ENCODE results near the gene CCDC85B. TPM values are rescaled to one million over a fixed set of nuclear protein-coding genes. Genes with fewer than 3 reads are reported as not detected.

The CCDC85B gene
- total and polyA plus RNA-seq, 12 donors = 0.16 to 162 (median 58.4) TPM

GRCh38 chr11:65911682-65912568 is 21.5 kb downstream of the CCDC85B start:
- intact Hi-C loops (cut with DNase I) = no loop called here
- H3K27ac ChIP-seq = peak overlapping the region in 2 of 5 donors; percentile 34 to 75
- H3K9me3 ChIP-seq (replicated peaks in 1 of 3) = no peaks in the 10 kb centered on the region
- no peaks in the 10 kb centered on the region for H3K36me3 ChIP-seq (replicated peaks in 1 of 2)
- 12 to 17% (median 16%) methylated on average over 9 to 14 of the region's 14 CpGs for WGBS, 4 donors
- peaks cover 15 to 28% of the 10 kb centered on the region in 2 donors for H3K4me1 ChIP-seq (replicated peaks in 1 of 2)
- TF ChIP-seq, protein P1, sequence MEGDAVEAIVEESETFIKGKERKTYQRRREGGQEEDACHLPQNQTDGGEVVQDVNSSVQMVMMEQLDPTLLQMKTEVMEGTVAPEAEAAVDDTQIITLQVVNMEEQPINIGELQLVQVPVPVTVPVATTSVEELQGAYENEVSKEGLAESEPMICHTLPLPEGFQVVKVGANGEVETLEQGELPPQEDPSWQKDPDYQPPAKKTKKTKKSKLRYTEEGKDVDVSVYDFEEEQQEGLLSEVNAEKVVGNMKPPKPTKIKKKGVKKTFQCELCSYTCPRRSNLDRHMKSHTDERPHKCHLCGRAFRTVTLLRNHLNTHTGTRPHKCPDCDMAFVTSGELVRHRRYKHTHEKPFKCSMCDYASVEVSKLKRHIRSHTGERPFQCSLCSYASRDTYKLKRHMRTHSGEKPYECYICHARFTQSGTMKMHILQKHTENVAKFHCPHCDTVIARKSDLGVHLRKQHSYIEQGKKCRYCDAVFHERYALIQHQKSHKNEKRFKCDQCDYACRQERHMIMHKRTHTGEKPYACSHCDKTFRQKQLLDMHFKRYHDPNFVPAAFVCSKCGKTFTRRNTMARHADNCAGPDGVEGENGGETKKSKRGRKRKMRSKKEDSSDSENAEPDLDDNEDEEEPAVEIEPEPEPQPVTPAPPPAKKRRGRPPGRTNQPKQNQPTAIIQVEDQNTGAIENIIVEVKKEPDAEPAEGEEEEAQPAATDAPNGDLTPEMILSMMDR (IDR thresholded peaks at IDR 0.05) = peak in 2 of 6 experiments; percentile 22
- no peak for TF ChIP-seq POLR2A (IDR thresholded peaks at IDR 0.05)
- no peaks in the 10 kb centered on the region for H3K27me3 ChIP-seq
- H3K4me3 ChIP-seq = no peak overlapping the region
- DNase-seq = peak in 6 of 7 donors; percentile 23 to 52 (median 48)

GRCh38 chr11:65912845-65913244 is 22.4 kb downstream of the CCDC85B start:
- no peaks in the 10 kb centered on the region for H3K9me3 ChIP-seq (replicated peaks in 1 of 3)
- no peak overlapping the region for H3K4me3 ChIP-seq
- no peak for TF ChIP-seq POLR2A (IDR thresholded peaks at IDR 0.05)
- TF ChIP-seq, protein P1 (IDR thresholded peaks at IDR 0.05) = no peak
- no peaks in the 10 kb centered on the region for H3K27me3 ChIP-seq
- H3K4me1 ChIP-seq (replicated peaks in 1 of 2) = peaks cover 23 to 38% of the 10 kb centered on the region in 2 donors
- 55 to 76% (median 62%) methylated on average over 4 of the region's 4 CpGs for WGBS, 4 donors
- intact Hi-C loops (cut with DNase I) = no loop called here
- DNase-seq = no peak
- H3K27ac ChIP-seq = no peak overlapping the region
- H3K36me3 ChIP-seq (replicated peaks in 1 of 2) = no peaks in the 10 kb centered on the region

GRCh38 chr11:65915101-65915820 is 24.8 kb downstream of the CCDC85B start:
- DNase-seq = peak in 2 of 7 donors; percentile 32 to 39
- Histone ChIP-seq H3K27ac (peak overlapping the region in 4 of 5 donors; percentile 64 to 95 (median 89)), H3K27me3 (no peaks in the 10 kb centered on the region), H3K9me3 (replicated peaks in 1 of 3) (no peaks in the 10 kb centered on the region), H3K36me3 (replicated peaks in 1 of 2) (no peaks in the 10 kb centered on the region), H3K4me3 (no peak overlapping the region), H3K4me1 (replicated peaks in 1 of 2) (peaks cover 31 to 47% of the 10 kb centered on the region in 2 donors)
- TF ChIP-seq, protein P1 (IDR thresholded peaks at IDR 0.05) = no peak
- TF ChIP-seq POLR2A (IDR thresholded peaks at IDR 0.05) = no peak
- WGBS, 4 donors = 44 to 58% (median 47%) methylated on average over 8 to 10 of the region's 10 CpGs
- intact Hi-C loops (cut with DNase I) = no loop called here

- Histone ChIP-seq H3K9me3 (replicated peaks in 1 of 3) (no peaks in the 10 kb centered on the region), H3K27me3 (no peaks in the 10 kb centered on the region), H3K27ac (peak overlapping the region; percentile 19 to 95 (median 86)), H3K4me1 (replicated peaks in 1 of 2) (peaks cover 35 to 52% of the 10 kb centered on the region in 2 donors), H3K36me3 (replicated peaks in 1 of 2) (peaks cover 0 to 4% of the 10 kb centered on the region in 2 donors), H3K4me3 (no peak overlapping the region)
- intact Hi-C loops (cut with DNase I) = no loop called here
- peak in 1 of 2 donors; percentile 69 for TF ChIP-seq POLR2A (IDR thresholded peaks at IDR 0.05)
- TF ChIP-seq, protein P1 (IDR thresholded peaks at IDR 0.05) = no peak
- WGBS, 4 donors = 10 to 29% (median 15%) methylated on average over 2 to 13 of the region's 13 CpGs
- peak; percentile 90 to 99 (median 96) for DNase-seq
Measured at GRCh38 chr11:65915821-65916251, 25.4 kb downstream of the CCDC85B start.

Data from adrenal gland (tissue), 12 donors.